K562 (cell line): Measurements from ENCODE around the gene ZNF148. TPM values are rescaled to one million over a fixed set of nuclear protein-coding genes. Genes with fewer than 3 reads are reported as not detected.

Experiments used
- ATAC-seq: fragments of 200-7000 bp; cut with Tn5 transposase; 3 replicates; pipeline ENCODE4 v1.9.1; 2020; ENCODE audit warnings: moderate library complexity
- BruUV-seq: library from RNA; stranded (reverse); fragments of 400-500 nt; replicated peaks from 2 replicates; lab custom pipeline; 2021; lab: Mats Ljungman, UMichigan
- CTCF ChIA-PET: fragments of 300-600 bp; formaldehyde crosslinking; extraction: SDS; loops from one replicate; lab custom pipeline; 2021; ENCODE audit warnings: low intra/inter-chr PET ratio; lab: Yijun Ruan, JAX
- POLR2A ChIA-PET: fragments of 300-600, 350-650 bp; sonication (Branson Sonifier 250); formaldehyde crosslinking; extraction: SDS; loops from one replicate; lab custom pipeline; 2021; ENCODE audit warnings: antibody characterized with exemption, inconsistent platforms; lab: Yijun Ruan, JAX
- DNase-seq, 4 experiments: peaks; one replicate each; pipeline versions ENCODE4 v3.0.0 to v3.0.0-alpha.2; 2011 to 2018; ENCODE audit warnings: low spot score in 3 of 4, mixed read lengths in 3 of 4; ENCODE audit errors: extremely low read depth in 1 of 4
- FAIRE-seq: peaks from 2 replicates; lab custom pipeline; 2011; peaks lifted over from hg19 to GRCh38; lab: Jason Lieb, UNC
- H2AFZ ChIP-seq: 2 replicates; pipeline ENCODE4 v1.6.0; 2011; ENCODE audit warnings: low read depth, low read length, control low read depth, inconsistent platforms
- H3K27ac ChIP-seq: fragments of 200-600 bp; 3 replicates; pipeline ENCODE4 v1.8.0; 2011; ENCODE audit warnings: low read depth, mild to moderate bottlenecking, control low read depth, inconsistent platforms, low read length, moderate library complexity, mixed read lengths; ENCODE audit errors: extremely low read depth
- H3K27me3 ChIP-seq, 2 experiments: fragments of 300-600 bp in 1 of 2; 2 replicates in 1 of 2; 3 replicates in 1 of 2; pipeline versions ENCODE4 v1.6.0 to v1.8.0; 2011; ENCODE audit warnings: inconsistent platforms in 2 of 2, low read length in 2 of 2, mild to moderate bottlenecking in 1 of 2, mixed read lengths in 1 of 2, moderate library complexity in 1 of 2; ENCODE audit not compliant: control insufficient read depth in 2 of 2, insufficient read depth in 2 of 2
- H3K36me3 ChIP-seq: fragments of 300-600 bp; 3 replicates; pipeline ENCODE4 v1.8.0; 2011; ENCODE audit warnings: mild to moderate bottlenecking, low read length, inconsistent platforms; ENCODE audit not compliant: control insufficient read depth, insufficient read depth
- H3K4me1 ChIP-seq, 2 experiments: fragments of 200-600 bp in 1 of 2; replicated peaks in 1 of 2; 2 replicates in 1 of 2; 3 replicates in 1 of 2; pipeline versions ENCODE4 v1.5.1 to v1.8.0; 2011; ENCODE audit warnings: inconsistent platforms in 2 of 2, low read length in 2 of 2, mild to moderate bottlenecking in 1 of 2, mixed read lengths in 1 of 2, moderate library complexity in 1 of 2; ENCODE audit not compliant: control insufficient read depth in 2 of 2, insufficient read depth in 2 of 2
- H3K4me2 ChIP-seq: 2 replicates; pipeline ENCODE4 v1.6.1; 2011; ENCODE audit warnings: low read length, control low read depth, inconsistent platforms, mixed read lengths; ENCODE audit not compliant: insufficient read depth
- H3K4me3 ChIP-seq: fragments of 200-600 bp; sonication (generic), shearing (Covaris generic); 2 replicates; pipeline ENCODE4 v1.5.1; 2016; ENCODE audit warnings: control low read depth, inconsistent platforms
- H3K79me2 ChIP-seq: fragments of 200-600 bp; 3 replicates; pipeline ENCODE4 v1.8.0; 2011; ENCODE audit warnings: low read length, inconsistent platforms; ENCODE audit not compliant: control insufficient read depth, insufficient read depth
- H3K9ac ChIP-seq, 2 experiments: 2 replicates each; pipeline versions ENCODE4 v1.6.0 to v1.6.1; 2011; ENCODE audit warnings: low read depth in 2 of 2, low read length in 2 of 2, control low read depth in 1 of 2, inconsistent platforms in 1 of 2, mild to moderate bottlenecking in 1 of 2, mixed read lengths in 1 of 2; ENCODE audit not compliant: insufficient read depth in 1 of 2
- H3K9me1 ChIP-seq: one replicate; pipeline ENCODE4 v1.6.0; 2011; ENCODE audit warnings: inconsistent platforms, mild to moderate bottlenecking, low read length, moderate library complexity; ENCODE audit not compliant: control insufficient read depth, insufficient read depth
- H3K9me3 ChIP-seq: replicated peaks from 2 replicates; pipeline ENCODE4 v1.5.1; 2011; ENCODE audit warnings: low read depth, low read length, inconsistent platforms; ENCODE audit not compliant: control insufficient read depth, insufficient read depth
- H4K20me1 ChIP-seq: replicated peaks from 2 replicates; pipeline ENCODE4 v1.6.1; 2011; ENCODE audit warnings: low read length, inconsistent platforms, mixed read lengths; ENCODE audit not compliant: control insufficient read depth, insufficient read depth
- CEBPB ChIP-seq: fragments of 450-650 bp; IDR thresholded peaks from 2 replicates; pipeline ENCODE4 v1.6.1; 2016; ENCODE audit warnings: missing genetic modification characterization, missing compliant biosample characterization
- CEBPG ChIP-seq, 3 experiments: fragments of 200-800 bp in 1 of 3; sonication (Bioruptor generic) in 1 of 3; sonication (generic) in 1 of 3; formaldehyde crosslinking in 1 of 3; IDR thresholded peaks in 2 of 3; conservative IDR thresholded peaks in 1 of 3; 2 replicates each; pipeline versions ENCODE4 v1.6.1 to v1.8.0; 2016 to 2022; ENCODE audit warnings: missing compliant biosample characterization in 2 of 3, missing genetic modification characterization in 2 of 3, mild to moderate bottlenecking in 1 of 3, missing genetic modification reagents in 1 of 3
- MECOM ChIP-seq: fragments of 250-450 bp; sonication (Bioruptor Pico); IDR thresholded peaks from 2 replicates; pipeline ENCODE4 v1.8.0; 2022; ENCODE audit warnings: inconsistent platforms
- RBM39 ChIP-seq: fragments of 200-400 bp; formaldehyde crosslinking; optimal IDR thresholded peaks from 2 replicates; pipeline ENCODE3; 2018; ENCODE audit warnings: low read depth, low read length
- ZFPM2 ChIP-seq: fragments of 250-450 bp; sonication (Bioruptor Pico); IDR thresholded peaks from 2 replicates; pipeline ENCODE4 v1.5.1; 2022; ENCODE audit warnings: mild to moderate bottlenecking
- WGBS: fragments of 100-300 bp; shearing (Covaris generic); methylation state at CpG from one replicate; pipeline ENCODE4 v1.1.6; 2016; ENCODE audit warnings: low coverage, mixed read lengths; ENCODE audit not compliant: insufficient coverage; ENCODE audit errors: missing lambda C conversion rate; 5-methylcytosine and 5-hydroxymethylcytosine counted together
- in situ Hi-C: fragments of 300-500 bp; cut with MboI; formaldehyde crosslinking; loops from 4 replicates; pipeline ENCODE4 v1.15.0; 2018; ENCODE audit warnings: inconsistent platforms, mixed read lengths
- intact Hi-C: fragments of 100-400 bp; cut with micrococcal nuclease; formaldehyde crosslinking; loops from 2 replicates; pipeline ENCODE4 v1.14.2; 2022
- polyA plus RNA-seq, 8 experiments: library from polyadenylated mRNA; depleted of rRNA in 4 of 8; stranded (reverse) in 5 of 8; unstranded in 3 of 8; fragments of >200 nt; fragmentation: Nextera tagmentation in 2 of 8; fragmentation: Illumina TruSeq in 1 of 8; extraction: Ambion mirVana in 2 of 8; extraction: Trizol in 1 of 8; gene quantifications; 2 replicates each; pipeline versions ENCODE4 v1.2.1 to v1.2.3, GENCODE V29; 2011 to 2014; ENCODE audit warnings: inconsistent platforms in 1 of 8, missing spikeins in 1 of 8
- total RNA-seq, 7 experiments: library from RNA; depleted of rRNA in 6 of 7; stranded (reverse); fragments of >200 nt in 6 of 7; fragmentation: Illumina TruSeq in 2 of 7; extraction: Trizol in 2 of 7; gene quantifications; 2 replicates each; pipeline versions ENCODE4 v1.2.1 to v1.2.3, GENCODE V29; 2011 to 2021; ENCODE audit warnings: low replicate concordance in 1 of 7

Gene ZNF148
- total and polyA plus RNA-seq, 9 of the 15 experiments (the other 6 are each of a cell fraction or from before 2014, with no cell fraction given): 2.7 to 15.1 (median 8.3) TPM

DNA sequence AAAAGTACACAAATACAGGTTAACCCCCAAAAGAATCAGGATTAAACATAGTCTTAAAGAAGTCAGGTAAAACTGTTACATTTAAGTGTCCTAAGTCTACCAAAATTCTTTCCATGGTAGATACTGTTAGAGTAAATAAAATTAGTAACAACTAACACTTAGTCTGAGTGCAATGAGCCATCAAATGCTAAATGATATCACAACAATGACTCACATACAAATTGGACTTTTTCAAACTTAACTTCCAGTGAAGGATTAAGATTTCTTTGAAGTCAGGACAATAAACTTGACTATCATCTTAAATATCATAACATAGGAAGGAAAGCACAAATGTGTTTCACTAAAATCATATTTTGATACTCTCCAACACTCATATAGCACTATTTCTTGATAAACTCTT lies 43.9 kb downstream of the ZNF148 start (continued):
- no peak for TF ChIP-seq MECOM (CRISPR knock-in tag)

- H2AFZ ChIP-seq: no peak overlapping the region
- 71% methylated on average over 4 of the region's 4 CpGs for WGBS
- ChIA-PET CTCF (no interaction called here), POLR2A (no interaction called here)
- no peak overlapping the region for H3K4me3 ChIP-seq
- H3K9me1 ChIP-seq: no peaks in the 10 kb centered on the region
- H4K20me1 ChIP-seq: no peaks in the 10 kb centered on the region
- in situ Hi-C loops: no loop called here
- H3K79me2 ChIP-seq: peaks cover 14% of the 10 kb centered on the region
- no peaks in the 10 kb centered on the region for H3K27me3 ChIP-seq
- ATAC-seq (no peak), FAIRE-seq (no peak), DNase-seq (no peak)
- no peak overlapping the region for H3K27ac ChIP-seq
- no TSS peak for BruUV-seq
- H3K36me3 ChIP-seq: 0 out of 3 replicates have a peak, but pooled peaks cover 6% of the 10 kb centered on the region
- H3K9me3 ChIP-seq: no peaks in the 10 kb centered on the region
- intact Hi-C loops: no loop called here
- no peaks in the 10 kb centered on the region for H3K4me1 ChIP-seq
- TF ChIP-seq CEBPG (CRISPR knock-in tag; IDR thresholded peaks at IDR 0.05) (no peak), CEBPG (tag; conservative IDR thresholded peaks at IDR 0.05 in 1 of 2, IDR thresholded peaks at IDR 0.05 in 1 of 2) (peak in 1 of 2 experiments; percentile 50; a peak in 2 of 4 replicates), ZFPM2 (no peak), CEBPB (tag) (peak; percentile 63), RBM39 (no peak)
- no peak overlapping the region for H3K9ac ChIP-seq
- H3K4me2 ChIP-seq: no peak overlapping the region
These were observed 48.2 kb downstream of the ZNF148 start for GRCh38 chr3:125326957-125327356.
